Right lobe of liver (tissue), 6 donors: Measurements from ENCODE around the gene CAP1. TPM values are rescaled to one million over a fixed set of nuclear protein-coding genes. Genes with fewer than 3 reads are reported as not detected.

Experiments
- ATAC-seq, 4 donors: fragments of 200-7000 bp; cut with Tn5 transposase; one replicate each; pipeline ENCODE4 v1.9.1; 2020; ENCODE audit warnings: mild to moderate bottlenecking in 4 of 4, moderate library complexity in 4 of 4
- DNase-seq, 3 donors: peaks; one replicate each; pipeline ENCODE4 v3.0.0-alpha.2; 2020
- H3K27ac ChIP-seq, 3 donors: fragments of 200-600 bp; one replicate each; pipeline ENCODE4 v1.8.0; 2022
- H3K27me3 ChIP-seq, 2 donors: fragments of 200-600 bp; one replicate each; pipeline ENCODE4 v1.8.0; 2022
- H3K36me3 ChIP-seq, 4 donors: fragments of 200-600 bp; sonication (generic) in 1 of 4; one replicate each; pipeline versions ENCODE4 v1.5.1 to v1.8.0; 2017 to 2022; ENCODE audit warnings: control low read depth in 1 of 4
- H3K4me1 ChIP-seq, 4 donors: fragments of 200-600 bp; sonication (generic) in 1 of 4; one replicate each; pipeline versions ENCODE4 v1.5.1 to v1.8.0; 2017 to 2022; ENCODE audit warnings: control low read depth in 1 of 4
- H3K4me3 ChIP-seq, 3 donors: fragments of 200-600 bp; one replicate each; pipeline ENCODE4 v1.8.0; 2022
- H3K9me3 ChIP-seq, 4 donors: fragments of 200-600 bp; sonication (generic) in 1 of 4; one replicate each; pipeline versions ENCODE4 v1.5.1 to v1.8.0; 2017 to 2022; ENCODE audit warnings: control low read depth in 1 of 4
- POLR2A ChIP-seq: fragments of 450-650 bp; IDR thresholded peaks from one replicate; pipeline ENCODE4 v1.6.1; 2017; ENCODE audit warnings: antibody characterized with exemption, mild to moderate bottlenecking
- WGBS: methylation state at CpG from one replicate; pipeline ENCODE4 v1.1.6; 2018; ENCODE audit warnings: low coverage, low lambda C conversion rate; ENCODE audit not compliant: insufficient coverage; ENCODE audit errors: missing lambda C conversion rate; 5-methylcytosine and 5-hydroxymethylcytosine counted together
- intact Hi-C, 2 donors: fragments of 100-400 bp; cut with DNase I; formaldehyde crosslinking; loops; one replicate each; pipeline versions ENCODE4 v1.11.2 to v1.14.1; 2022
- total RNA-seq, 6 experiments: library from RNA; depleted of rRNA in 2 of 6; stranded (reverse); fragments of >200 nt in 2 of 6; fragmentation: NEBNext Ultra II Directional in 3 of 6; extraction: Animal tissue kit (Norgen Biotek cat#: 25700) in 3 of 6; gene quantifications; one replicate each; pipeline versions ENCODE4 v1.1.0 to v1.2.4, GENCODE V29; 2016 to 2023
- TF ChIP-seq, protein P1 (sequence below), 4 donors: fragments of 200-600 bp in 3 of 4; fragments of 450-650 bp in 1 of 4; IDR thresholded peaks; one replicate each; pipeline versions ENCODE4 v1.5.1 to v1.8.0; 2016 to 2022; ENCODE audit warnings: antibody characterized with exemption in 4 of 4, mild to moderate bottlenecking in 2 of 4
- donor health status: DM: no; HTN: yes; CAD: no.
- donor health status: DM: no; HTN: no; CAD: no.
- donor health status: DM: no; HTN: no; CAD: no.
- donor health status: DM: no; HTN: yes; CAD: no.
- donor health status: DM: no; HTN: yes; CAD: no.

The CAP1 gene
- total RNA-seq, 6 experiments from 2014 or later, result 93.1 to 152 (median 128) TPM

DNA sequence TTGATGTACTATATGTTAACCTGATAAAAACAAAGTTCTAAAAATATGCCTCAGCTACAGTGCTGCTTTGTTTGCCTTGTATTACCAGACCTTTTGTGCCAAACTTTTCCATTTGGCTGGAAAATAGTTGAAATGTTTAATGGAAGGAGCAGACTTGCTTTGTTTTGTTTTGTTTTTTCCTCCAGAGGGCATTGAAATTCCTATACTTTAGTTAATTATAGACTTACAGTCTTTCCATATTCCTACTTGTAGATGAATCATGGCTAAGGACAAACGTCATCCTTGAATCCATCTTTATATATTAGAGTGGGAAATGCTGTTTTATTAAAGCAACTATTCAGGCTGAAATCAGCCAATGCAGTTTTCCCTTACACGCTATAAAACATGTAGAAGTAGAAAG lies 6.7 kb downstream of the CAP1 start:
- ATAC-seq (no peak), DNase-seq (no peak)
- H3K4me1 ChIP-seq, result peaks cover 0 to 11% (median under 1%) of the 10 kb centered on the region in 4 donors
- H3K36me3 ChIP-seq, result no peaks in the 10 kb centered on the region
- no peaks in the 10 kb centered on the region for H3K9me3 ChIP-seq
- intact Hi-C loops, result no loop called here
- H3K27ac ChIP-seq, result no peak overlapping the region
- 69% methylated on average over 2 of the region's 2 CpGs for WGBS
- no peak overlapping the region for H3K4me3 ChIP-seq
- H3K27me3 ChIP-seq, result no peaks in the 10 kb centered on the region
- no peak for TF ChIP-seq POLR2A
- TF ChIP-seq, protein P1, sequence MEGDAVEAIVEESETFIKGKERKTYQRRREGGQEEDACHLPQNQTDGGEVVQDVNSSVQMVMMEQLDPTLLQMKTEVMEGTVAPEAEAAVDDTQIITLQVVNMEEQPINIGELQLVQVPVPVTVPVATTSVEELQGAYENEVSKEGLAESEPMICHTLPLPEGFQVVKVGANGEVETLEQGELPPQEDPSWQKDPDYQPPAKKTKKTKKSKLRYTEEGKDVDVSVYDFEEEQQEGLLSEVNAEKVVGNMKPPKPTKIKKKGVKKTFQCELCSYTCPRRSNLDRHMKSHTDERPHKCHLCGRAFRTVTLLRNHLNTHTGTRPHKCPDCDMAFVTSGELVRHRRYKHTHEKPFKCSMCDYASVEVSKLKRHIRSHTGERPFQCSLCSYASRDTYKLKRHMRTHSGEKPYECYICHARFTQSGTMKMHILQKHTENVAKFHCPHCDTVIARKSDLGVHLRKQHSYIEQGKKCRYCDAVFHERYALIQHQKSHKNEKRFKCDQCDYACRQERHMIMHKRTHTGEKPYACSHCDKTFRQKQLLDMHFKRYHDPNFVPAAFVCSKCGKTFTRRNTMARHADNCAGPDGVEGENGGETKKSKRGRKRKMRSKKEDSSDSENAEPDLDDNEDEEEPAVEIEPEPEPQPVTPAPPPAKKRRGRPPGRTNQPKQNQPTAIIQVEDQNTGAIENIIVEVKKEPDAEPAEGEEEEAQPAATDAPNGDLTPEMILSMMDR (IDR thresholded peaks at IDR 0.05), result no peak

DNA sequence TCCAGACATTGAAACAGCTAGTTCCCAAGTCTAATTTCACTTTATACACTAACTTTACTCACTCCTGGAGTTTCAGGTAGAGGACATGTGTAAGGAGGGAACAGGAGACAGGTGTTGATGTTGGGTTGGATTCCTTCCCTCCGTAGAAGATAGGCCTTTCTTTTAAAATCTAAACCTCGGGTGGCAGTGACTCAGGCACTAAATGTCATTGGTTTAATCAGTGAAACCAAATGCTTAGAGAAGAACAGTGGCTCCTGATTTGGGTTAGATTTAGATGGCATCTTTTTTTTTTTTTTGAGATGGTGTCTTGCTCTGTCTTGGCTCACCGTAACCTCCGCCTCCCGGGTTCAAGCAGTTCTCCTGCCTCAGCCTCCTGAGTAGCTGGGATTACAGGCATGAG lies 7.2 kb downstream of the CAP1 start:
- Histone ChIP-seq H3K4me3 (no peak overlapping the region), H3K27me3 (no peaks in the 10 kb centered on the region), H3K27ac (no peak overlapping the region), H3K36me3 (no peaks in the 10 kb centered on the region), H3K4me1 (peaks cover 0 to 11% (median 0%) of the 10 kb centered on the region in 4 donors), H3K9me3 (no peaks in the 10 kb centered on the region)
- intact Hi-C loops, result no loop called here
- WGBS, result 87% methylated on average over 5 of the region's 5 CpGs
- no peak for DNase-seq
- no peak for ATAC-seq
- TF ChIP-seq, protein P1 (IDR thresholded peaks at IDR 0.05), result no peak
- no peak for TF ChIP-seq POLR2A

DNA sequence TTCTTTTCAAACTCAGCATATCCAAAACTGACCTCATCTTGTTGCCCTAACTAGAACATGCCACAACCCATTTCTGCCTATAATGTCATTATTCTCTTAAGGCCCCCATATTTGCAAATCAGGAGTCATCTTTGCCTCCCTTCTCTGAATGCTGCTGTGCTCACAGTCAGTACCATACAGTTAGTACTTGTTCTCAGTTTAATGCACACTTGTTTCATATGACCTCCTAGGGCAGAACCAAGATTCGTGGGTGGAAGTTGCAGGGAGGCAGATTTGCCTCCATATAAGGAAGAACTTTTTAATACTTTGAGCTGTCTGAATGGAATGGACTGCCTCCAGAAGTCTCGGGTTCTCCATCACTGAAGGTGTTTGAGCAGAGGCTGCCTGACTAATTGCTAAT lies 9.2 kb downstream of the CAP1 start:
- DNase-seq (no peak), ATAC-seq (no peak)
- Histone ChIP-seq H3K4me1 (peaks cover 0 to 11% (median 0%) of the 10 kb centered on the region in 4 donors), H3K4me3 (no peak overlapping the region), H3K9me3 (no peaks in the 10 kb centered on the region), H3K36me3 (no peaks in the 10 kb centered on the region), H3K27me3 (no peaks in the 10 kb centered on the region), H3K27ac (no peak overlapping the region)
- no peak for TF ChIP-seq POLR2A
- TF ChIP-seq, protein P1 (IDR thresholded peaks at IDR 0.05), result no peak
- intact Hi-C loops, result no loop called here
- WGBS, result 44% methylated on average over 2 of the region's 2 CpGs

DNA sequence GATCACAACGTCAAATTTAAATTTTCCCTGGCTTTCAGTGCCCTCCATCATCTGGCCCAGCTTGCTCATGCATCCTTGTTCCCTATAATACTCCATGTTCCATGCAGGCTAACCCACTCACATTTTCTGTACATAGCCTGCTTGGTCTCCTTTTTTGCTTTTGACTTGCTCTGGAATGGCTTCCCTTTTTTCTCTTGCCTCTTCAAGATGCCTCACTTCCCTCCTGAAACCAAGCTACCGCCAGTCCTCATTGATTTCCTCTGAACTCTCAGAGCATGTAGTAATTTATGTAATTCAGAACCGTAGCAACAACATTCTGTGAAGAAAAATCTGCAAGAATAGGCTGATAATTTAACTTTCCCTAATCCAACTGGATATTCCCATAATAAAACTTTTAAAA lies 10.3 kb downstream of the CAP1 start:
- intact Hi-C loops, result no loop called here
- 71% methylated on average over 3 of the region's 3 CpGs for WGBS
- H3K4me1 ChIP-seq, result peaks cover 0 to 11% (median 0%) of the 10 kb centered on the region in 4 donors
- no peaks in the 10 kb centered on the region for H3K9me3 ChIP-seq
- no peak overlapping the region for H3K27ac ChIP-seq
- H3K4me3 ChIP-seq, result no peak overlapping the region
- TF ChIP-seq POLR2A, result no peak
- TF ChIP-seq, protein P1 (IDR thresholded peaks at IDR 0.05), result no peak
- ATAC-seq, result peak in 1 of 4 donors; percentile 38
- no peaks in the 10 kb centered on the region for H3K36me3 ChIP-seq
- no peaks in the 10 kb centered on the region for H3K27me3 ChIP-seq
- DNase-seq, result no peak
